Measurements from ENCODE around the gene PNMA8C.
A peak's percentile ranks its signal among the peaks of the same experiment; 100 is the strongest.

Gene PNMA8C

GRCh38 chr19:46383846-46384245 lies 44.9 kb downstream of the PNMA8C start:
- H3K4me3 ChIP-seq (replicated peaks; ENCODE audit: low read depth, low read length) = no peak overlapping the region
- TF ChIP-seq CTCF (IDR thresholded peaks at IDR 0.05; ENCODE audit: low read length, missing control alignments) = no peak
- no peak for DNase-seq (ENCODE audit: low read depth)

GRCh38 chr19:46383171-46383815 lies 45.4 kb downstream of the PNMA8C start:
- no peak for DNase-seq (ENCODE audit: low read depth)
- no peak overlapping the region for H3K4me3 ChIP-seq (replicated peaks; ENCODE audit: low read depth, low read length)
- TF ChIP-seq CTCF (IDR thresholded peaks at IDR 0.05; ENCODE audit: low read length, missing control alignments) = no peak

GRCh38 chr19:46381756-46382345 lies 46.9 kb downstream of the PNMA8C start:
- H3K4me3 ChIP-seq (replicated peaks; ENCODE audit: low read depth, low read length) = no peak overlapping the region
- TF ChIP-seq CTCF (IDR thresholded peaks at IDR 0.05; ENCODE audit: low read length, missing control alignments) = no peak
- no peak for DNase-seq (ENCODE audit: low read depth)

- no peak for DNase-seq (ENCODE audit: low read depth)
- no peak overlapping the region for H3K4me3 ChIP-seq (replicated peaks; ENCODE audit: low read depth, low read length)
- TF ChIP-seq CTCF (IDR thresholded peaks at IDR 0.05; ENCODE audit: low read length, missing control alignments) = no peak
Measured at GRCh38 chr19:46381346-46381745, 47.4 kb downstream of the PNMA8C start.

GRCh38 chr19:46380690-46381089 lies 48.0 kb downstream of the PNMA8C start:
- no peak overlapping the region for H3K4me3 ChIP-seq (replicated peaks; ENCODE audit: low read depth, low read length)
- DNase-seq (ENCODE audit: low read depth) = no peak
- no peak for TF ChIP-seq CTCF (IDR thresholded peaks at IDR 0.05; ENCODE audit: low read length, missing control alignments)

- H3K4me3 ChIP-seq (replicated peaks; ENCODE audit: low read depth, low read length) = no peak overlapping the region
- no peak for TF ChIP-seq CTCF (IDR thresholded peaks at IDR 0.05; ENCODE audit: low read length, missing control alignments)
- peak; percentile 64 for DNase-seq (ENCODE audit: low read depth)
Measured at GRCh38 chr19:46378268-46378667, 50.5 kb downstream of the PNMA8C start.
